ENCODE results near the gene ATP1A4. TPM values are rescaled to one million over a fixed set of nuclear protein-coding genes. Genes with fewer than 3 reads are reported as not detected.
"Not testable (repeated sequence)": the region's sequence is repeated elsewhere in the genome, so short reads cannot be mapped to it uniquely, and the experiment has no call there.

ATP1A4 gene
- total and polyA plus RNA-seq, 12 donors, result 0.17 to 0.96 (median 0.46) TPM; not detected in 9

DNA sequence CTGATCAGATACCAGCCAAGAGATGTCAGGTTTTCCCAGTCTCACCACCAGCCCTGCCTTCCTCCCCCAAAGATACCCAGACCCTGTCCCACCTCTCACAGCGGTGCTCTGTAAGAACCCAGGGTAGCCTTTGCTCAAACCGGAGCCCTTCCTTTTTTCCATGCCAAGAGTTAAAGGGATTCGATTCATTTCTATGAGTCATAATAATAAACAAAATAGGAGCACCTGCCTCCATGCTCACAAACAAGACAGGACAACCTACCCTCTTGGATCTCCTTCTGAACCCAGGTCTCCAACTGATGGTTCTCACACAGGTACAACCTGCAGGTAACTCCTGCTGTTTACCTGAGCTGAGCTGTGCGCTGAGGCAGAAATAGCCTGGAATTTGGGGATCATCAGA is 41.7 kb upstream of the ATP1A4 start:
- Histone ChIP-seq H3K9me3 (replicated peaks in 1 of 3) (no peaks in the 10 kb centered on the region), H3K36me3 (replicated peaks in 1 of 2) (no peaks in the 10 kb centered on the region), H3K4me3 (no peak overlapping the region), H3K4me1 (replicated peaks in 1 of 2) (no peaks in the 10 kb centered on the region), H3K27me3 (no peaks in the 10 kb centered on the region), H3K27ac (no peak overlapping the region)
- no peak for DNase-seq
- 50 to 59% (median 56%) methylated on average over 4 of the region's 4 CpGs for WGBS, 4 donors
- no peak for TF ChIP-seq POLR2A (IDR thresholded peaks at IDR 0.05)
- TF ChIP-seq, protein P1, sequence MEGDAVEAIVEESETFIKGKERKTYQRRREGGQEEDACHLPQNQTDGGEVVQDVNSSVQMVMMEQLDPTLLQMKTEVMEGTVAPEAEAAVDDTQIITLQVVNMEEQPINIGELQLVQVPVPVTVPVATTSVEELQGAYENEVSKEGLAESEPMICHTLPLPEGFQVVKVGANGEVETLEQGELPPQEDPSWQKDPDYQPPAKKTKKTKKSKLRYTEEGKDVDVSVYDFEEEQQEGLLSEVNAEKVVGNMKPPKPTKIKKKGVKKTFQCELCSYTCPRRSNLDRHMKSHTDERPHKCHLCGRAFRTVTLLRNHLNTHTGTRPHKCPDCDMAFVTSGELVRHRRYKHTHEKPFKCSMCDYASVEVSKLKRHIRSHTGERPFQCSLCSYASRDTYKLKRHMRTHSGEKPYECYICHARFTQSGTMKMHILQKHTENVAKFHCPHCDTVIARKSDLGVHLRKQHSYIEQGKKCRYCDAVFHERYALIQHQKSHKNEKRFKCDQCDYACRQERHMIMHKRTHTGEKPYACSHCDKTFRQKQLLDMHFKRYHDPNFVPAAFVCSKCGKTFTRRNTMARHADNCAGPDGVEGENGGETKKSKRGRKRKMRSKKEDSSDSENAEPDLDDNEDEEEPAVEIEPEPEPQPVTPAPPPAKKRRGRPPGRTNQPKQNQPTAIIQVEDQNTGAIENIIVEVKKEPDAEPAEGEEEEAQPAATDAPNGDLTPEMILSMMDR (IDR thresholded peaks at IDR 0.05), result no peak
- intact Hi-C loops (cut with DNase I), result loop anchor here in 1 of 2 donors (10.0 kb wide), 1 partner anchor 145 kb away; no protein-coding TSS in a partner anchor

DNA sequence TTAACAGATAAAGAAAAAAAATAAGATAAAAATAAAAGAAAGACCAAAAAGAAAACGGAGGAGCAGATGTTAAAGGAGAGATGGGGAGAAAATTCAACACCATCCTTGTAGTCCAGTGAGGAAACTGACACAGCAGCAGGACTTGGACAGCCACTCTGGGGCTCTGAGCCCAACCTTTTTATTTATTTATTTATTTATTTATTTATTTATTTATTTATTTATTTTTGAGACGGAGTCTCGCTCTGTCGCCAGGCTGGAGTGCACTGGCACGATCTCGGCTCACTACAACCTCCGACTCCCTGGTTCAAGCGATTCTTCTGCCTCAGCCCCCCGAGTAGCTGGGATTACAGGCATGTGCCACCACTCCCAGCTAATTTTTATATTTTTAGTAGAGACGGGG is 39.9 kb upstream of the ATP1A4 start:
- intact Hi-C loops (cut with DNase I); H3K27me3 ChIP-seq; H3K4me3 ChIP-seq; DNase-seq; H3K9me3 ChIP-seq (replicated peaks in 1 of 3); H3K27ac ChIP-seq; H3K4me1 ChIP-seq (replicated peaks in 1 of 2); H3K36me3 ChIP-seq (replicated peaks in 1 of 2): not testable (repeated sequence)
- 87 to 90% (median 89%) methylated on average over 9 to 10 of the region's 10 CpGs for WGBS, 4 donors

DNA sequence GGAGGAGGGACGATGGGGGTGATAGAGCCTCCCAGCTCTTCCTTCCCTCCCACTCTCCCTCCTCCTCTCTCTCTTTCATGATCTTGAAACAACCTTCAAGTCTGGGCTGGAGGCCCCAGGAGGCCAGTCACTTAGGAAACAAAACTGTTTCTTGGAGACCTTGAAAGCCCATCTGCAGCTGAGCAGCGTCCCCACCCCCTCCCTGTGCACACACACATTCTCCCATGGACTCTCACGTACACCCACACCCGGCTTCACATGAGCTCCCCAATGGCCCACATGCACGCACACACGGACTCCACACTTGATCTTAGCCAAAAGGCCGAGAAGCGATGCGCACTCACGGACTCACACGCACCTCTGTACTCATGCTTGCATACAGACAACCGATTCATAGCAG is 39.0 kb upstream of the ATP1A4 start:
- Histone ChIP-seq H3K9me3 (replicated peaks in 1 of 3) (no peaks in the 10 kb centered on the region), H3K27me3 (no peaks in the 10 kb centered on the region), H3K27ac (no peak overlapping the region), H3K36me3 (replicated peaks in 1 of 2) (no peaks in the 10 kb centered on the region), H3K4me1 (replicated peaks in 1 of 2) (no peaks in the 10 kb centered on the region), H3K4me3 (no peak overlapping the region)
- 75 to 82% (median 79%) methylated on average over 2 to 12 of the region's 12 CpGs for WGBS, 4 donors
- no peak for TF ChIP-seq POLR2A (IDR thresholded peaks at IDR 0.05)
- TF ChIP-seq, protein P1 (IDR thresholded peaks at IDR 0.05), result no peak
- no peak for DNase-seq
- intact Hi-C loops (cut with DNase I), result no loop called here

DNA sequence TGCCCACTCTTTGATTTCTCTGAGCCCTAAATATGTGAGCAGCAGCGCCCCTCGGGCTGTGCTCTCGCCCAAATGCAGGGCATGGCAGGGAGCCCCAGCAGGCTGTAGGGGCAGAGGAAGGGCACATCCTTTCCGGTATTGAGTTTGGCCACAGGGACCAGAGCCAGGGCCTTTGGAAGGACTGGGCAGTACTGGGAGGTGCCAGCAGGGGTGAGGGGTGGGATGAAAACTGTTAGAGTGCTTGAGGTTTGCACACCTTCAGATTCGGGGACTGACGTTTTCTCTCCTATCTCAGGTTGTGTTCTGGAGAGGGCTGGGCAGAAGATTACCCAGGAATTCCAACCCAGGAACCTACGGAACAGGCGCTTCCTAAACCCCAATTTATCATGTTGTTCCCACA is 38.0 kb upstream of the ATP1A4 start:
- no peaks in the 10 kb centered on the region for H3K4me1 ChIP-seq (replicated peaks in 1 of 2)
- H3K9me3 ChIP-seq (replicated peaks in 1 of 3), result no peaks in the 10 kb centered on the region
- H3K27me3 ChIP-seq, result no peaks in the 10 kb centered on the region
- DNase-seq, result no peak
- no peak overlapping the region for H3K4me3 ChIP-seq
- intact Hi-C loops (cut with DNase I), result no loop called here
- no peak for TF ChIP-seq POLR2A (IDR thresholded peaks at IDR 0.05)
- TF ChIP-seq, protein P1 (IDR thresholded peaks at IDR 0.05), result no peak
- no peaks in the 10 kb centered on the region for H3K36me3 ChIP-seq (replicated peaks in 1 of 2)
- 82 to 90% (median 86%) methylated on average over 7 to 8 of the region's 8 CpGs for WGBS, 4 donors
- H3K27ac ChIP-seq, result no peak overlapping the region

DNA sequence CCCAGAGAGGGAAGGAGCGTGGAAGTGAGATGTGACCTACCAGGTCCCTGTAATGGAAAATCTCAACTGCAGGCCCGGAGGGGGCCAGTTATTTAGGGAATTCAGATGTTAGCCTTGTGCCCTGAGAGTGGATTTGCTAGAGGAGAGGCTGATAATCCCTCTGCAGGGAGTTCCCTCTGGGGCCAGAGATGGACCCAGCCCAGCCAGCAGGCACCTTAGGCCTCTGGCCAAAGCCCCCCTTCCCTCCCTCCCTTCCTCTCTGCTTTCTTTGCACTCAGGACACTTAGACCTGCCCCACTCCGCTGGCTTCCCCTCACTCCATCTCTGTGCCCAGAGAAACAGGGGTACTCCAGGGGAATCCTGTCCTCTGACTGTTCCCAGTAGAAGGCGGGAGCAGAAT is 37.3 kb upstream of the ATP1A4 start:
- no peaks in the 10 kb centered on the region for H3K9me3 ChIP-seq (replicated peaks in 1 of 3)
- no peaks in the 10 kb centered on the region for H3K4me1 ChIP-seq (replicated peaks in 1 of 2)
- no peak overlapping the region for H3K27ac ChIP-seq
- no peak overlapping the region for H3K4me3 ChIP-seq
- 82 to 87% (median 85%) methylated on average over 3 to 4 of the region's 4 CpGs for WGBS, 4 donors
- no peaks in the 10 kb centered on the region for H3K27me3 ChIP-seq
- no peaks in the 10 kb centered on the region for H3K36me3 ChIP-seq (replicated peaks in 1 of 2)
- intact Hi-C loops (cut with DNase I), result no loop called here
- DNase-seq, result no peak
- TF ChIP-seq, protein P1 (IDR thresholded peaks at IDR 0.05), result no peak
- TF ChIP-seq POLR2A (IDR thresholded peaks at IDR 0.05), result no peak
